Fibroblast of pulmonary artery (primary cell): Measurements from ENCODE around the gene LARP1.

Source experiments
- DNase-seq: peaks from one replicate; pipeline ENCODE4 v3.0.0-alpha.2; 2010; ENCODE audit warnings: low read depth
- H3K4me3 ChIP-seq: replicated peaks from 2 replicates; pipeline ENCODE4 v1.5.1; 2011; ENCODE audit warnings: low read depth, mild to moderate bottlenecking, control low read depth, low read length, moderate library complexity
- TF ChIP-seq, protein P1 (sequence below): IDR thresholded peaks from 2 replicates; pipeline ENCODE4 v1.5.1; 2011; ENCODE audit warnings: mild to moderate bottlenecking, control low read depth, low read length, inconsistent platforms; ENCODE audit errors: missing control alignments

The LARP1 gene

GRCh38 chr5:154782812-154783592 lies 27.8 kb downstream of the LARP1 start:
- TF ChIP-seq, protein P1, sequence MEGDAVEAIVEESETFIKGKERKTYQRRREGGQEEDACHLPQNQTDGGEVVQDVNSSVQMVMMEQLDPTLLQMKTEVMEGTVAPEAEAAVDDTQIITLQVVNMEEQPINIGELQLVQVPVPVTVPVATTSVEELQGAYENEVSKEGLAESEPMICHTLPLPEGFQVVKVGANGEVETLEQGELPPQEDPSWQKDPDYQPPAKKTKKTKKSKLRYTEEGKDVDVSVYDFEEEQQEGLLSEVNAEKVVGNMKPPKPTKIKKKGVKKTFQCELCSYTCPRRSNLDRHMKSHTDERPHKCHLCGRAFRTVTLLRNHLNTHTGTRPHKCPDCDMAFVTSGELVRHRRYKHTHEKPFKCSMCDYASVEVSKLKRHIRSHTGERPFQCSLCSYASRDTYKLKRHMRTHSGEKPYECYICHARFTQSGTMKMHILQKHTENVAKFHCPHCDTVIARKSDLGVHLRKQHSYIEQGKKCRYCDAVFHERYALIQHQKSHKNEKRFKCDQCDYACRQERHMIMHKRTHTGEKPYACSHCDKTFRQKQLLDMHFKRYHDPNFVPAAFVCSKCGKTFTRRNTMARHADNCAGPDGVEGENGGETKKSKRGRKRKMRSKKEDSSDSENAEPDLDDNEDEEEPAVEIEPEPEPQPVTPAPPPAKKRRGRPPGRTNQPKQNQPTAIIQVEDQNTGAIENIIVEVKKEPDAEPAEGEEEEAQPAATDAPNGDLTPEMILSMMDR, result no peak
- no peak overlapping the region for H3K4me3 ChIP-seq
- DNase-seq, result no peak

- TF ChIP-seq, protein P1, result no peak
- peak; percentile 30 for DNase-seq
- H3K4me3 ChIP-seq, result no peak overlapping the region
Observed at GRCh38 chr5:154783774-154784460, 28.7 kb downstream of the LARP1 start.

- no peak overlapping the region for H3K4me3 ChIP-seq
Observed at GRCh38 chr5:154784856-154785255, 29.7 kb downstream of the LARP1 start.

DNA sequence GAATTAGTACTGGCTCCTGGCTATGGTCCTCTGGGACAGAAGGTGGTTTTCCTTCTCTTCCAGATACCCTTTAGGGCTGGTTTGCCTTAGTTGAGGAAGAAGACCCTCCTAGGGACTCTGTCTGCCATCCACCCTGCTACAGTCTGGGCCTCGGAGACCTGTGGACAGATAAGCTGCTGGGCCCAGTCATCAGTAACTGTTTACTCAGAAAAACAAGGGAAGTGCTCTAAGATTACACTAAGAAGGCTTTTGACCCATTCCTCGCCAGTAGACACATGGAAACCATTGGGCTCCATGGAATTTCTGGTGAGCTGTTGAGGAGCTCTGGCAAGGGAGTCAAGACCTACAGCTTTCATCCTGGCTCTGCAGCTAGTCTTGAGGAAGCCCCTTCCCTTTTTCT lies 31.2 kb downstream of the LARP1 start:
- TF ChIP-seq, protein P1, result no peak
- no peak overlapping the region for H3K4me3 ChIP-seq
- DNase-seq, result peak; percentile 35

More at GRCh38 chr5:154784856-154785255, 29.7 kb downstream of the LARP1 start:
- TF ChIP-seq, protein P1, result no peak
- no peak for DNase-seq

GRCh38 chr5:154788212-154788611 lies 33.0 kb downstream of the LARP1 start:
- H3K4me3 ChIP-seq, result no peak overlapping the region
- DNase-seq, result no peak
- TF ChIP-seq, protein P1, result no peak

GRCh38 chr5:154791535-154791934 lies 36.4 kb downstream of the LARP1 start:
- TF ChIP-seq, protein P1, result no peak

More at GRCh38 chr5:154791535-154791934, 36.4 kb downstream of the LARP1 start:
- no peak overlapping the region for H3K4me3 ChIP-seq
- no peak for DNase-seq
